Uterus (tissue), 2 donors: ENCODE data around the gene SLC39A10.

Experiments
- CTCF ChIP-seq, 4 experiments: fragments of 200-600 bp in 2 of 4; fragments of 450-650 bp in 2 of 4; sonication (generic) in 2 of 4; IDR thresholded peaks; one replicate each; pipeline ENCODE4 v1.5.1; 2016 to 2019; ENCODE audit warnings: antibody characterized with exemption in 4 of 4, mild to moderate bottlenecking in 2 of 4, moderate library complexity in 1 of 4
- POLR2A ChIP-seq, 2 donors: fragments of 450-650 bp; IDR thresholded peaks; one replicate each; pipeline ENCODE4 v1.6.1; 2016; ENCODE audit warnings: antibody characterized with exemption in 2 of 2, mild to moderate bottlenecking in 1 of 2, moderate library complexity in 1 of 2

GRCh38 chr2:195741191-195741590, 84.2 kb downstream of the SLC39A10 start:
- TF ChIP-seq CTCF (IDR thresholded peaks at IDR 0.05) = no peak
- TF ChIP-seq POLR2A (IDR thresholded peaks at IDR 0.05) = no peak
